GM23248 (cell line): ENCODE measurements around the gene CYTH4.

Source experiments
- EZH2 ChIP-seq: fragments of 200-600 bp; sonication (generic); IDR thresholded peaks from 2 replicates; pipeline ENCODE4 v1.6.1; 2018; ENCODE audit warnings: antibody characterized with exemption, mild to moderate bottlenecking; ENCODE audit not compliant: insufficient read depth, poor library complexity, severe bottlenecking
- EZH2phosphoT487 ChIP-seq: fragments of 200-600 bp; sonication (generic); IDR thresholded peaks from 2 replicates; pipeline ENCODE4 v1.6.1; 2018; ENCODE audit warnings: antibody characterized with exemption, moderate library complexity, mild to moderate bottlenecking, low read depth; ENCODE audit not compliant: insufficient read depth

DNA sequence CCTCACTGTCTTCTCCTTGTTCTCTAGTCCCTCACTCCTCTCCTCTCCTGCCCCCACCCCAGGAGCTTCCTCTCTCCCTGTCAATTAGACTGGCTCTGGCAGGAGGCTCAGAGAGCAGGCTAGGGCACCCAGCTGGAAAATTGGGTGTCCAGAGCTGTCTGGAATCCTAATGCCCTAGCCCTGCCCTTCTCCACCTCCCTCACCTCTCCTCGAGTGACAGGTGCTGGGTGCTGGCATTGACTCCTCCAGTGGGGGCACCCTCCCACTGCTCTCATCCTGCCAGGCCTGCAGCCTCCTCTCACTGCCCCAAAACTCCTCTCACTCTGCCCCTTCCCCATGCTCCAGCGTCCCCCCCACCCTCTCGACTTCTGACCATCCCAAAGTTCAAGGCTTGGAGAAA, 68.9 kb downstream of the CYTH4 start:
- TF ChIP-seq EZH2phosphoT487 (no peak), EZH2 (no peak)
